ENCODE data around the gene BBIP1.

BBIP1 gene

DNA sequence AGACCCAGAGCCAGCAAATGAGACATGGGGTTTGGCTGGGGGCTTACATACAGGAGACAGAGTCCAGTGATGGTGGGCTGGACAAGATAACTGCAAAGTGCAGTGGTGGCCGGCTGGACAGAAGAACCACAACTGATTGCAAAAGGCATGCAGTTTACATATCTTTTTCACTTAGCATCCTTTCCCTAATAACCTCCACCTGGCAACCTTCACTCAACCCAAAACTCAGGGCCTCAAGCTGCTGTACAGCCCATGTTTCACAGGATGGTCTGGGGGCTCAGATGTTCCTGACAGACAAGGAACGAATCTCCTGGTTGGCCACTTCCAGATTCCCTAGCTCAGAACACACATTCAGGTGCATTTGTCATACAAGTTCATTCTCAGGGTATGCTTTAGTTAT, 55.0 kb downstream of the BBIP1 start:
- no peak for DNase-seq (ENCODE audit: extremely low read depth, insufficient read length)
- TF ChIP-seq, protein P1, sequence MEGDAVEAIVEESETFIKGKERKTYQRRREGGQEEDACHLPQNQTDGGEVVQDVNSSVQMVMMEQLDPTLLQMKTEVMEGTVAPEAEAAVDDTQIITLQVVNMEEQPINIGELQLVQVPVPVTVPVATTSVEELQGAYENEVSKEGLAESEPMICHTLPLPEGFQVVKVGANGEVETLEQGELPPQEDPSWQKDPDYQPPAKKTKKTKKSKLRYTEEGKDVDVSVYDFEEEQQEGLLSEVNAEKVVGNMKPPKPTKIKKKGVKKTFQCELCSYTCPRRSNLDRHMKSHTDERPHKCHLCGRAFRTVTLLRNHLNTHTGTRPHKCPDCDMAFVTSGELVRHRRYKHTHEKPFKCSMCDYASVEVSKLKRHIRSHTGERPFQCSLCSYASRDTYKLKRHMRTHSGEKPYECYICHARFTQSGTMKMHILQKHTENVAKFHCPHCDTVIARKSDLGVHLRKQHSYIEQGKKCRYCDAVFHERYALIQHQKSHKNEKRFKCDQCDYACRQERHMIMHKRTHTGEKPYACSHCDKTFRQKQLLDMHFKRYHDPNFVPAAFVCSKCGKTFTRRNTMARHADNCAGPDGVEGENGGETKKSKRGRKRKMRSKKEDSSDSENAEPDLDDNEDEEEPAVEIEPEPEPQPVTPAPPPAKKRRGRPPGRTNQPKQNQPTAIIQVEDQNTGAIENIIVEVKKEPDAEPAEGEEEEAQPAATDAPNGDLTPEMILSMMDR (IDR thresholded peaks at IDR 0.05; ENCODE audit: insufficient read depth, low read length, poor library complexity, severe bottlenecking): no peak
- H3K36me3 ChIP-seq (ENCODE audit: control insufficient read depth, insufficient read depth, low read length): no peaks in the 10 kb centered on the region
- H3K4me3 ChIP-seq (replicated peaks; ENCODE audit: low read depth, low read length): no peak overlapping the region
- H3K27me3 ChIP-seq (replicated peaks; ENCODE audit: control insufficient read depth, insufficient read depth, low read length): no peaks in the 10 kb centered on the region

DNA sequence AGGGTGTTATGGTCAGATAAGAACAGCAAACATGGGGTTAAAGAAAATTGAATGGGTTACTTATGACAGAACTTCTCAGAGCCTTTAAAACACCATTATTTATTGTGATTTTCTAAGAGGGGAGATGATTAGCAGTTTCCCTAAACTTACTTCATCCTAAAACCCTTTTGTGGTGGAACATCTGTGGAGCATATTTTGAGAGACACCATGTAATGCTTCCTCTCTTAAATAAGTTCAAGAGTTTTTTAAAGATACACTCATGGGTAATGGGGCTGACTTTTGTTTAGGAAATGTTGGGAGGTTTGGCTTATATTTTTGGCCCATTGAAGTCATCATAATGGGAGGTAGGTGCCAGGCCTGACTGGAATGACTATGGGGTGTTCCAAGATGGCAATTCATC, 55.6 kb downstream of the BBIP1 start:
- Histone ChIP-seq H3K36me3 (ENCODE audit: control insufficient read depth, insufficient read depth, low read length) (no peaks in the 10 kb centered on the region), H3K27me3 (replicated peaks; ENCODE audit: control insufficient read depth, insufficient read depth, low read length) (no peaks in the 10 kb centered on the region), H3K4me3 (replicated peaks; ENCODE audit: low read depth, low read length) (no peak overlapping the region)
- TF ChIP-seq, protein P1 (IDR thresholded peaks at IDR 0.05; ENCODE audit: insufficient read depth, low read length, poor library complexity, severe bottlenecking): no peak
- no peak for DNase-seq (ENCODE audit: extremely low read depth, insufficient read length)

- TF ChIP-seq, protein P1 (IDR thresholded peaks at IDR 0.05; ENCODE audit: insufficient read depth, low read length, poor library complexity, severe bottlenecking): no peak
- Histone ChIP-seq H3K36me3 (ENCODE audit: control insufficient read depth, insufficient read depth, low read length) (no peaks in the 10 kb centered on the region), H3K27me3 (replicated peaks; ENCODE audit: control insufficient read depth, insufficient read depth, low read length) (no peaks in the 10 kb centered on the region), H3K4me3 (replicated peaks; ENCODE audit: low read depth, low read length) (no peak overlapping the region)
- DNase-seq (ENCODE audit: extremely low read depth, insufficient read length): no peak
Observed at GRCh38 chr10:110862961-110863360, 56.0 kb downstream of the BBIP1 start.

GRCh38 chr10:110861930-110862649, 56.9 kb downstream of the BBIP1 start:
- H3K36me3 ChIP-seq (ENCODE audit: control insufficient read depth, insufficient read depth, low read length): no peaks in the 10 kb centered on the region
- no peak for DNase-seq (ENCODE audit: extremely low read depth, insufficient read length)
- no peak overlapping the region for H3K4me3 ChIP-seq (replicated peaks; ENCODE audit: low read depth, low read length)
- TF ChIP-seq, protein P1 (IDR thresholded peaks at IDR 0.05; ENCODE audit: insufficient read depth, low read length, poor library complexity, severe bottlenecking): no peak
- H3K27me3 ChIP-seq (replicated peaks; ENCODE audit: control insufficient read depth, insufficient read depth, low read length): no peaks in the 10 kb centered on the region

GRCh38 chr10:110861476-110861875, 57.5 kb downstream of the BBIP1 start:
- TF ChIP-seq, protein P1 (IDR thresholded peaks at IDR 0.05; ENCODE audit: insufficient read depth, low read length, poor library complexity, severe bottlenecking): no peak
- no peak overlapping the region for H3K4me3 ChIP-seq (replicated peaks; ENCODE audit: low read depth, low read length)

More at GRCh38 chr10:110861476-110861875, 57.5 kb downstream of the BBIP1 start:
- Histone ChIP-seq H3K36me3 (ENCODE audit: control insufficient read depth, insufficient read depth, low read length) (no peaks in the 10 kb centered on the region), H3K27me3 (replicated peaks; ENCODE audit: control insufficient read depth, insufficient read depth, low read length) (no peaks in the 10 kb centered on the region)
- no peak for DNase-seq (ENCODE audit: extremely low read depth, insufficient read length)
